HepG2 (cell line): ENCODE results near the gene IFIH1. TPM values are rescaled to one million over a fixed set of nuclear protein-coding genes. Genes with fewer than 3 reads are reported as not detected.

Experiments used
- GABPA ChIP-seq, 2 experiments: IDR thresholded peaks; 2 replicates each; pipeline ENCODE4 v1.6.1; 2011 to 2016; ENCODE audit warnings: low read depth in 2 of 2, low read length in 1 of 2, missing biosample characterization in 1 of 2, missing genetic modification characterization in 1 of 2
- KAT8 ChIP-seq: IDR thresholded peaks from 2 replicates; pipeline ENCODE4 v1.6.1; 2016; ENCODE audit warnings: missing genetic modification reagents, missing compliant biosample characterization
- KDM6A ChIP-seq: IDR thresholded peaks from 2 replicates; pipeline ENCODE4 v1.6.1; 2016; ENCODE audit warnings: low read depth
- MBD4 ChIP-seq: IDR thresholded peaks from 2 replicates; pipeline ENCODE4 v1.6.1; 2012; ENCODE audit warnings: low read length, inconsistent platforms, borderline replicate concordance
- NBN ChIP-seq: fragments of 450-650 bp; conservative IDR thresholded peaks from 2 replicates; pipeline ENCODE4 v1.6.1; 2017
- NR1H2 ChIP-seq: sonication (generic); formaldehyde crosslinking; IDR thresholded peaks from 2 replicates; pipeline ENCODE4 v1.8.1; 2022; ENCODE audit warnings: low read depth, missing genetic modification reagents, borderline replicate concordance
- SMAD9 ChIP-seq: sonication (generic); formaldehyde crosslinking; IDR thresholded peaks from 2 replicates; pipeline ENCODE4 v1.5.1; 2020; ENCODE audit warnings: mild to moderate bottlenecking, missing genetic modification reagents
- ZFP1 ChIP-seq: IDR thresholded peaks from 2 replicates; pipeline ENCODE4 v1.6.1; 2016
- ZNF263 ChIP-seq: sonication (generic); formaldehyde crosslinking; IDR thresholded peaks from 2 replicates; pipeline ENCODE4 v1.4.0; 2020; ENCODE audit warnings: missing genetic modification reagents
- ZNF331 ChIP-seq: sonication (generic); formaldehyde crosslinking; IDR thresholded peaks from 2 replicates; pipeline ENCODE4 v1.4.0; 2020; ENCODE audit warnings: missing genetic modification reagents
- ZNF572 ChIP-seq: sonication (generic); formaldehyde crosslinking; IDR thresholded peaks from 2 replicates; pipeline ENCODE4 v1.5.1; 2020; ENCODE audit warnings: mild to moderate bottlenecking, missing genetic modification reagents
- ZNF713 ChIP-seq: sonication (generic); formaldehyde crosslinking; IDR thresholded peaks from 2 replicates; pipeline ENCODE4 v1.4.0; 2020; ENCODE audit warnings: mild to moderate bottlenecking, missing genetic modification reagents
- ZNF749 ChIP-seq: sonication (generic); formaldehyde crosslinking; IDR thresholded peaks from 2 replicates; pipeline ENCODE4 v1.8.0; 2022; ENCODE audit warnings: mild to moderate bottlenecking, missing genetic modification reagents, moderate library complexity, borderline replicate concordance
- polyA plus RNA-seq, 8 experiments: library from polyadenylated mRNA; depleted of rRNA in 3 of 8; stranded (reverse) in 7 of 8; unstranded in 1 of 8; fragments of >200 nt; fragmentation: Illumina TruSeq in 4 of 8; extraction: Trizol in 4 of 8; gene quantifications; 2 replicates each; pipeline versions ENCODE4 v1.2.1 to v1.2.3, GENCODE V29; 2011 to 2016; ENCODE audit warnings: low read depth in 4 of 8, missing spikeins in 1 of 8, mixed read lengths in 1 of 8; ENCODE audit not compliant: insufficient read depth in 1 of 8
- total RNA-seq, 5 experiments: library from RNA; depleted of rRNA; stranded (reverse); fragments of >200 nt; fragmentation: Illumina TruSeq; extraction: Trizol; gene quantifications; 2 replicates each; pipeline ENCODE4 v1.2.3, GENCODE V29; 2016; ENCODE audit warnings: low read depth in 1 of 5
- TF ChIP-seq, protein P1 (sequence below): sonication (generic); formaldehyde crosslinking; IDR thresholded peaks from 2 replicates; pipeline ENCODE4 v1.5.0; 2020; ENCODE audit warnings: mild to moderate bottlenecking, missing genetic modification reagents, borderline replicate concordance
- TF ChIP-seq, protein P2 (sequence below): sonication (generic); formaldehyde crosslinking; conservative IDR thresholded peaks from 2 replicates; pipeline ENCODE4 v1.8.0; 2022; ENCODE audit warnings: low read depth, missing genetic modification reagents
- TF ChIP-seq, protein P3 (sequence below): sonication (generic); formaldehyde crosslinking; IDR thresholded peaks from 2 replicates; pipeline ENCODE4 v1.4.0; 2020; ENCODE audit warnings: mild to moderate bottlenecking, low read depth, missing genetic modification reagents
- TF ChIP-seq, protein P4 (sequence below): sonication (generic); formaldehyde crosslinking; IDR thresholded peaks from 2 replicates; pipeline ENCODE4 v1.5.1; 2020; ENCODE audit warnings: mild to moderate bottlenecking, missing genetic modification reagents, moderate library complexity

IFIH1 gene
- total and polyA plus RNA-seq, 2 of the 13 experiments (the other 11 are each of a cell fraction or from before 2014, with no cell fraction given), result 1.5 to 11.5 TPM

DNA sequence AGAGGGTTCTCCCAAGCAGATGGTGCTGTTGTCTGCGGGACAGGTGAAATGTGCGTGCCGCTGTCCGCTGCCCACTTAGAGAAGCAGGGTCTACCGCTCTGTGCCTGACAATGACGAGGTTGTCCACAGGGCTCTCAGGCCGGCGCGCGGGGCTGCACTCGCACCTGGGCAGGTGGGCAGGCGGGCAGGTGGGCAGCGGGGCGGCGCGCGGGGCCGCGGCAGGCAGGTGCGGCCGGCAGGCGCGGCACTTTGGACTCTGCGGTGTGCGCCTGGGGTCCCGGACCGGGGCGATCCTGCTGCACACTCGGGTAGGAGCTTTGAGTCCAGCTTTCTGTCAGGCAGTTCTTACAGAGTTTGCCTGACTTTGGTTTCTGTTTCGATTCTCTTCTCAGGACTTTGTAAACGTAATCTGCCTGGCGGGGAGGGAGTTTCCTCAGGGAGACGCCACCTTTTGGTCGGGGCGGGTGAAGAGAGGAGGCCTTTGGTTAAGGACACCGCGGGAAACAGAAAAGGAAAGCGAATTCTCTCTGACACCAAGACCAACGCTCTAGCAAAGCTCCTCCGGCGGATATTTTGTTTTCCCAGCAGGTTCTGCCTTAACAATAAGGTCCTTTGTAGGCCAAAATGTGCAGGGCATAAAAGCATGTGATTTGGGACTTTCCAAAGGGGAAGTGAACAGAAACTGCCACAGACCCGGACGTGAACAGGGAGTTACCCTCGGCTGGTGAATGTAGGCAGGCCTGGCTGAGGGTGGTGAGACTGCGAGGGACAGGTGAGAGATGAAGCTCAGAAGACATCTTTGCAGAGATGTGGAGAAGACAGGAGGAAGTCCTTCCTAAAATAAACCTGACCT is at the start of gene IFIH1 (continued):
- TF ChIP-seq, protein P1, sequence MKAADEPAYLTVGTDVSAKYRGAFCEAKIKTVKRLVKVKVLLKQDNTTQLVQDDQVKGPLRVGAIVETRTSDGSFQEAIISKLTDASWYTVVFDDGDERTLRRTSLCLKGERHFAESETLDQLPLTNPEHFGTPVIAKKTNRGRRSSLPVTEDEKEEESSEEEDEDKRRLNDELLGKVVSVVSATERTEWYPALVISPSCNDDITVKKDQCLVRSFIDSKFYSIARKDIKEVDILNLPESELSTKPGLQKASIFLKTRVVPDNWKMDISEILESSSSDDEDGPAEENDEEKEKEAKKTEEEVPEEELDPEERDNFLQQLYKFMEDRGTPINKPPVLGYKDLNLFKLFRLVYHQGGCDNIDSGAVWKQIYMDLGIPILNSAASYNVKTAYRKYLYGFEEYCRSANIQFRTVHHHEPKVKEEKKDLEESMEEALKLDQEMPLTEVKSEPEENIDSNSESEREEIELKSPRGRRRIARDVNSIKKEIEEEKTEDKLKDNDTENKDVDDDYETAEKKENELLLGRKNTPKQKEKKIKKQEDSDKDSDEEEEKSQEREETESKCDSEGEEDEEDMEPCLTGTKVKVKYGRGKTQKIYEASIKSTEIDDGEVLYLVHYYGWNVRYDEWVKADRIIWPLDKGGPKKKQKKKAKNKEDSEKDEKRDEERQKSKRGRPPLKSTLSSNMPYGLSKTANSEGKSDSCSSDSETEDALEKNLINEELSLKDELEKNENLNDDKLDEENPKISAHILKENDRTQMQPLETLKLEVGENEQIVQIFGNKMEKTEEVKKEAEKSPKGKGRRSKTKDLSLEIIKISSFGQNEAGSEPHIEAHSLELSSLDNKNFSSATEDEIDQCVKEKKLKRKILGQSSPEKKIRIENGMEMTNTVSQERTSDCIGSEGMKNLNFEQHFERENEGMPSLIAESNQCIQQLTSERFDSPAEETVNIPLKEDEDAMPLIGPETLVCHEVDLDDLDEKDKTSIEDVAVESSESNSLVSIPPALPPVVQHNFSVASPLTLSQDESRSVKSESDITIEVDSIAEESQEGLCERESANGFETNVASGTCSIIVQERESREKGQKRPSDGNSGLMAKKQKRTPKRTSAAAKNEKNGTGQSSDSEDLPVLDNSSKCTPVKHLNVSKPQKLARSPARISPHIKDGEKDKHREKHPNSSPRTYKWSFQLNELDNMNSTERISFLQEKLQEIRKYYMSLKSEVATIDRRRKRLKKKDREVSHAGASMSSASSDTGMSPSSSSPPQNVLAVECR, result peak; percentile 72; the same call in 1 of the 2 replicates
- no peak for TF ChIP-seq NBN
- TF ChIP-seq, protein P2, sequence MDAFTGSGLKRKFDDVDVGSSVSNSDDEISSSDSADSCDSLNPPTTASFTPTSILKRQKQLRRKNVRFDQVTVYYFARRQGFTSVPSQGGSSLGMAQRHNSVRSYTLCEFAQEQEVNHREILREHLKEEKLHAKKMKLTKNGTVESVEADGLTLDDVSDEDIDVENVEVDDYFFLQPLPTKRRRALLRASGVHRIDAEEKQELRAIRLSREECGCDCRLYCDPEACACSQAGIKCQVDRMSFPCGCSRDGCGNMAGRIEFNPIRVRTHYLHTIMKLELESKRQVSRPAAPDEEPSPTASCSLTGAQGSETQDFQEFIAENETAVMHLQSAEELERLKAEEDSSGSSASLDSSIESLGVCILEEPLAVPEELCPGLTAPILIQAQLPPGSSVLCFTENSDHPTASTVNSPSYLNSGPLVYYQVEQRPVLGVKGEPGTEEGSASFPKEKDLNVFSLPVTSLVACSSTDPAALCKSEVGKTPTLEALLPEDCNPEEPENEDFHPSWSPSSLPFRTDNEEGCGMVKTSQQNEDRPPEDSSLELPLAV, result no peak
- no peak; the same call in 1 of the 2 replicates for TF ChIP-seq ZNF749 (CRISPR knock-in tag)
- no peak for TF ChIP-seq GABPA (IDR thresholded peaks at IDR 0.05; ENCODE audit: low read depth, low read length)
- 0 out of 2 replicates have a peak, but pooled peaks have one; percentile 16 for TF ChIP-seq GABPA (CRISPR knock-in tag; IDR thresholded peaks at IDR 0.05; ENCODE audit: low read depth)
- TF ChIP-seq ZNF331, result 0 out of 2 replicates have a peak, but pooled peaks have one; percentile 30
- peak; percentile 72; the same call in 1 of the 2 replicates for TF ChIP-seq KAT8 (CRISPR knock-in tag)
- no peak for TF ChIP-seq NR1H2 (CRISPR knock-in tag)
- TF ChIP-seq ZNF263 (CRISPR knock-in tag), result no peak
- TF ChIP-seq ZFP1 (CRISPR knock-in tag), result no peak
- no peak for TF ChIP-seq ZNF713 (CRISPR knock-in tag)
- TF ChIP-seq, protein P3, sequence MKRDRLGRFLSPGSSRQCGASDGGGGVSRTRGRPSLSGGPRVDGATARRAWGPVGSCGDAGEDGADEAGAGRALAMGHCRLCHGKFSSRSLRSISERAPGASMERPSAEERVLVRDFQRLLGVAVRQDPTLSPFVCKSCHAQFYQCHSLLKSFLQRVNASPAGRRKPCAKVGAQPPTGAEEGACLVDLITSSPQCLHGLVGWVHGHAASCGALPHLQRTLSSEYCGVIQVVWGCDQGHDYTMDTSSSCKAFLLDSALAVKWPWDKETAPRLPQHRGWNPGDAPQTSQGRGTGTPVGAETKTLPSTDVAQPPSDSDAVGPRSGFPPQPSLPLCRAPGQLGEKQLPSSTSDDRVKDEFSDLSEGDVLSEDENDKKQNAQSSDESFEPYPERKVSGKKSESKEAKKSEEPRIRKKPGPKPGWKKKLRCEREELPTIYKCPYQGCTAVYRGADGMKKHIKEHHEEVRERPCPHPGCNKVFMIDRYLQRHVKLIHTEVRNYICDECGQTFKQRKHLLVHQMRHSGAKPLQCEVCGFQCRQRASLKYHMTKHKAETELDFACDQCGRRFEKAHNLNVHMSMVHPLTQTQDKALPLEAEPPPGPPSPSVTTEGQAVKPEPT (CRISPR knock-in tag), result no peak
- TF ChIP-seq KDM6A (CRISPR knock-in tag), result no peak
- TF ChIP-seq MBD4, result no peak
- TF ChIP-seq SMAD9, result 0 out of 2 replicates have a peak, but pooled peaks have one; percentile 60
- TF ChIP-seq, protein P4, sequence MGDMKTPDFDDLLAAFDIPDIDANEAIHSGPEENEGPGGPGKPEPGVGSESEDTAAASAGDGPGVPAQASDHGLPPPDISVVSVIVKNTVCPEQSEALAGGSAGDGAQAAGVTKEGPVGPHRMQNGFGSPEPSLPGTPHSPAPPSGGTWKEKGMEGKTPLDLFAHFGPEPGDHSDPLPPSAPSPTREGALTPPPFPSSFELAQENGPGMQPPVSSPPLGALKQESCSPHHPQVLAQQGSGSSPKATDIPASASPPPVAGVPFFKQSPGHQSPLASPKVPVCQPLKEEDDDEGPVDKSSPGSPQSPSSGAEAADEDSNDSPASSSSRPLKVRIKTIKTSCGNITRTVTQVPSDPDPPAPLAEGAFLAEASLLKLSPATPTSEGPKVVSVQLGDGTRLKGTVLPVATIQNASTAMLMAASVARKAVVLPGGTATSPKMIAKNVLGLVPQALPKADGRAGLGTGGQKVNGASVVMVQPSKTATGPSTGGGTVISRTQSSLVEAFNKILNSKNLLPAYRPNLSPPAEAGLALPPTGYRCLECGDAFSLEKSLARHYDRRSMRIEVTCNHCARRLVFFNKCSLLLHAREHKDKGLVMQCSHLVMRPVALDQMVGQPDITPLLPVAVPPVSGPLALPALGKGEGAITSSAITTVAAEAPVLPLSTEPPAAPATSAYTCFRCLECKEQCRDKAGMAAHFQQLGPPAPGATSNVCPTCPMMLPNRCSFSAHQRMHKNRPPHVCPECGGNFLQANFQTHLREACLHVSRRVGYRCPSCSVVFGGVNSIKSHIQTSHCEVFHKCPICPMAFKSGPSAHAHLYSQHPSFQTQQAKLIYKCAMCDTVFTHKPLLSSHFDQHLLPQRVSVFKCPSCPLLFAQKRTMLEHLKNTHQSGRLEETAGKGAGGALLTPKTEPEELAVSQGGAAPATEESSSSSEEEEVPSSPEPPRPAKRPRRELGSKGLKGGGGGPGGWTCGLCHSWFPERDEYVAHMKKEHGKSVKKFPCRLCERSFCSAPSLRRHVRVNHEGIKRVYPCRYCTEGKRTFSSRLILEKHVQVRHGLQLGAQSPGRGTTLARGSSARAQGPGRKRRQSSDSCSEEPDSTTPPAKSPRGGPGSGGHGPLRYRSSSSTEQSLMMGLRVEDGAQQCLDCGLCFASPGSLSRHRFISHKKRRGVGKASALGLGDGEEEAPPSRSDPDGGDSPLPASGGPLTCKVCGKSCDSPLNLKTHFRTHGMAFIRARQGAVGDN (CRISPR knock-in tag), result peak; percentile 64; the same call in 1 of the 2 replicates
- TF ChIP-seq ZNF572 (CRISPR knock-in tag), result no peak
